ENCODE results near the gene SYDE2.
"Not testable (repeated sequence)": the region's sequence is repeated elsewhere in the genome, so short reads cannot be mapped to it uniquely, and the experiment has no call there.

SYDE2 gene, protein sequence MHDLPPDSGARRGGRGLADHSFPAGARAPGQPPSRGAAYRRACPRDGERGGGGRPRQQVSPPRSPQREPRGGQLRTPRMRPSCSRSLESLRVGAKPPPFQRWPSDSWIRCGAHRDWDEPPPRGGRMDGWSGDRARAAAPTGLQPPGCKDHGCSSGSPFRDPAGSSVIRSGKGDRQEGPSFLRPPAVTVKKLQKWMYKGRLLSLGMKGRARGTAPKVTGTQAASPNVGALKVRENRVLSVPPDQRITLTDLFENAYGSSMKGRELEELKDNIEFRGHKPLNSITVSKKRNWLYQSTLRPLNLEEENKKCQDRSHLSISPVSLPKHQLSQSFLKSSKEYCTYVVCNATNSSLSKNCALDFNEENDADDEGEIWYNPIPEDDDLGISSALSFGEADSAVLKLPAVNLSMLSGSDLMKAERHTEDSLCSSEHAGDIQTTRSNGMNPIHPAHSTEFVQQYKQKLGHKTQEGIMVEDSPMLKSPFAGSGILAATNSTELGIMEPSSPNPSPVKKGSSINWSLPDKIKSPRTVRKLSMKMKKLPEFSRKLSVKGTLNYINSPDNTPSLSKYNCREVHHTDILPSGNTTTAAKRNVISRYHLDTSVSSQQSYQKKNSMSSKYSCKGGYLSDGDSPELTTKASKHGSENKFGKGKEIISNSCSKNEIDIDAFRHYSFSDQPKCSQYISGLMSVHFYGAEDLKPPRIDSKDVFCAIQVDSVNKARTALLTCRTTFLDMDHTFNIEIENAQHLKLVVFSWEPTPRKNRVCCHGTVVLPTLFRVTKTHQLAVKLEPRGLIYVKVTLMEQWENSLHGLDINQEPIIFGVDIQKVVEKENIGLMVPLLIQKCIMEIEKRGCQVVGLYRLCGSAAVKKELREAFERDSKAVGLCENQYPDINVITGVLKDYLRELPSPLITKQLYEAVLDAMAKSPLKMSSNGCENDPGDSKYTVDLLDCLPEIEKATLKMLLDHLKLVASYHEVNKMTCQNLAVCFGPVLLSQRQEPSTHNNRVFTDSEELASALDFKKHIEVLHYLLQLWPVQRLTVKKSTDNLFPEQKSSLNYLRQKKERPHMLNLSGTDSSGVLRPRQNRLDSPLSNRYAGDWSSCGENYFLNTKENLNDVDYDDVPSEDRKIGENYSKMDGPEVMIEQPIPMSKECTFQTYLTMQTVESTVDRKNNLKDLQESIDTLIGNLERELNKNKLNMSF

GRCh38 chr1:85200463-85201339 is at the start of gene SYDE2:
Gene SYDE2, minus strand, starts transcription at chr1:85201016. Its CDS starts 20 bp downstream, at chr1:85200996.
- DNase-seq = no peak

- DNase-seq = not testable (repeated sequence)
Observed at GRCh38 chr1:85249042-85249441, 48.2 kb upstream of the SYDE2 start.

DNA sequence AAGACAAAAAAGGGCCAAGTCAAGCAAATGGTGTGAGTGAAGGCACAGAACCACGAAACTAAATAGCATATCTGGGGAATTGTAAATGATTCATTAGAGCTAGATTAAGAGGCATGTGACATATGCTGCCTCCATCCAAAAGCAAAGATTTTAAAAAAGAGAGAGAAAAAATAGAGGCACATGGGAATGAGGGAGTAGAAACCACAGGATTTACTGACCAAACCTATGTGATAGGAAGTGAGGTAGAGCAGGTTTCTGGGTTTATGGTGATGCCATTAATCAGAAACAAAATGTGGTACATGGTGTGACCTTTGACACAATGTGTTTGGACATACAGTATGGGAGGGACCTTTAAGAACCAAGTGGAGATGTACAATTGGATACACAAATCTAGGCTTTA is 45.1 kb upstream of the SYDE2 start:
- no peak for DNase-seq

DNA sequence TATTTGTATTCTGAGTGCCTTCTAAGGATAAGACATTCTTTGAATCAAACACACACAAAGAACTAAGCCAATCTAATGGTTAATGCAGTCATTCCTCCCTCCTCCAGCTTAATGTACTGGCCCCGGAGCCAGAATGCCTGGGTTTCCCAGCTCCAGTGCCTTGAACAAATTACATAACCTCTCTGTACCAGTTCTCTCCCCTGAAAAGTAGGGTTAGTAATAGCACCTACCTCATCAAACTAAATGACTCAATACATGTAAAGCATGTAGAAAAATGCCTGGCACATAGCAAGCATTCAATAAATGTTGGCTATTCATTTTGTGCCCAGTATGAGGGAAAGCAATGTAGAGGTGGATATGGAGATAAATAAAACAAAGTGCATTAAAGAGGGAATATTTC is 44.6 kb upstream of the SYDE2 start:
- DNase-seq = no peak

DNA sequence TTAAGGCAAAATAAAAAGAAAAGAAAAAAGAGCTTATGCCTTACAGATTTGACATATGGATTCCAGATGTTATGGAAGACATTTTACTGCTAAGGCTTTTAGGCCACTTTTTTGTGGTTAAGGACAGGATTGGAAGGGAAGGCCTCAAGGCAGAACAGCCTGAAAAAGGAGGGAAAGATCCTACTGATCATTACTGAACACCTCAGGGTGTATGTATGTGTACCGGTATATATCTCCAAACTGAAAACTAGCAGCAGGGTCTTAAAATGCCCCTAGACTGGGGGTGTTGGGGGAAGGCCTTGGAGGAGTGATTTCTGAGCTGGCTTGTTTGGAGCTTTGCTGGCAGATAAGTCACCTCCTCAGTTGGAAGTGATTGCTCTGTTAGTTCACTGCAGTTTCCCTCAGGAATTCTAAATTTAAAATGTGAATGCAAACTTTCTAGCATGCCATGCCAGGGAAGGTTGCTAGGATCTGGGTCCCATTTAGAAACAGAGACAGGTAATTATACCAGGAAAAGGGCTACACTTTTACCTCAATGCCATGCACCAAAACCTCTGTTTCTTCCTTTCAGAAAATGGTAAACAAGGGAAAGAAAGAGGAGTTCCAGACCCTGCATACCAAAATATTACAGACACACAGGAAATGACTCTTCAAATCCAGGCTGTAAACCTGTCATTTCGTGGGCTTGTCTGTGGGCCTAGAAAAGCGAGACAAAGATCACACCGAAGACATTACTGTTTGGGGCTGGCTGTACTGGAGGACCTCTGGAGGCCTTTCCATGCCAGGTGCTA is 43.6 kb upstream of the SYDE2 start:
- DNase-seq = no peak

- no peak for DNase-seq
Observed at GRCh38 chr1:85243372-85243771, 42.6 kb upstream of the SYDE2 start.

DNA sequence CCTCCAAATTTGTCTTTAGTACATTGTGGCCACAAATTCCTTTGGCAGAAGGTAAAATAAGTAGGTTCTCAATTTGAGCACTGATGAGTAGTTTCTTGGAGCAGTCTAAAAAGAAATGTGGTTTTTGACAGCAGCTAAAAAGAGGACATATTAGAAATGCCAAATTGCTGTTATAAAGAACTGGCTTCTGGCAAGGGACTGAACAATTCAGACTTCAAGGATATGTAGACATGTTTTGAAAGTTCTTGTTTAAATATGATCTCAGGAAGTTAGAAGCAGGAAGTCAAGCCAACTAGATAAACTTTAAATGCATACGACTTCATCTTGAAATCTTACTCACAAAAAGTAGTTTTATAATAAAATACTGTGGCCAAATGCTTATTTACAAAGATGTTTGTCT is 39.8 kb upstream of the SYDE2 start:
- no peak for DNase-seq

DNA sequence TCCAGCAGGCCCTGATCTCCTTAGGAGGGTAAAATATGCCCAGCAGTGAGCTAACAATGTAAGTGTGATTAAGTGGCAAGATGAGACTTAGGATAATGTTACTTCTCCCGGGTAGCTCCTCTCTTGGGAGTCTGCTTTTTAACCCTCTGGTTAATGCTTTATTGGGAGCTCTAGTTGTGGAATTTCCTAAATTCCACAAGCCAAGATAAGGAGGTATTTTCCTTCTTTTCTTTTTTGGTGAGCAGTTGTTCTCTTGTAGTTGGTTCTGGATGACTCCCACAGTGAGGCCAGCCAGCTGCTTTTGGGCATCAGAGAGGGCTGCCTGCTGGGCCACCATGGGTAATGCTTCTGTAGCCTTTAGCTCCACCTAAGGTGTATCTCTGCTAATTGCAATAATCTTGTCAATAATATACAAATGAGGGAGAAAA is 39.4 kb upstream of the SYDE2 start:
- no peak for DNase-seq

DNA sequence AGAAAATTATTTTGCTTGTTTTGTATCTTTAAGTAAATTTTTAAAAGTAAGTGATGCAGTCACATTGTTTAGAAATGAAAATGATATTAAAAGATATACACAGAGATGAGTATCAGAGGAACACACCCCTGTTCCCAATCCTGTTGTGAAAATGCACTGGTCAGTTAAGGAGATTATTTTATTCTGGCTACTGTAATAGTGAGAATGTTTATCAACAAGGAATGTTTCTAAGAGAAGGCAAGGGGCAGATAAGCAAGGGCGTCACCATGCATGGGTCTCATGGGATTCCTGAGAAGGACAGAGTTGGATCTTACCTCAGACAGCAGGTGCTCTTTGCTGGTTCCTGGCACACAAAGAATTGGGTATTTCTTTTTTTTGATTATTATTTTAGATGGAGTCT is 36.8 kb upstream of the SYDE2 start:
- no peak for DNase-seq

DNA sequence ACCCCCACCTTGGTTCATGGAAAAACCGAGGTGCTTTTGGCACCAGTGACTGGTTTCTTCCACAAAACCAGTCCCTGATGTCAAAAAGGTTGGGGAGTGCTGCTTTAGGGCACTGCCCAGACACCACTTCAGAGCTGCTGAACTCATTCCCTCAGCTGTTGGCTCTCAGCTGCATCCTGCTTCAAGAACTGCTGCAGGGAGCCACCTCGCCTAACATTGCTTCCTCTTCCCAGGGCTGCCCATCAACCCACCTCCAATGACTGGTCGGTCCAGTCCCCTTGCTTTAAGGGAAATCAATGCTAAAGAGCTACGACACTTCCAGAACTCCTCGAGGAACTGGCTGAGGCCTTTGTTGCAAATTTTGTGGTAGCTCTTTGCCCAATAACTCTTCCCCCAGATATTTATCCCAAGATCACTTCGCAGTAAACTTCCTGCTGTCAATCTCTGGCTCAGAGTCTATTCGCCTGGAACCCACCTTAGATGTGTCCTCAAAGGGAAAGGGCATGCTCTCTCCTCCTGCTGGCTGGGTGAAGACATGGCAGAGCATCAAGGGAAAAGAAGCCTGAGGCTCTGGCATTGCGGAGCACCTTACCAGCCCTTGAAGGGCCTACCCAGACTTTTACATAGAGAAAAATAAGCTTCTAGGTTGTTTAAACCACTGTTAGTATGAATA is 29.6 kb upstream of the SYDE2 start:
- DNase-seq = no peak

DNA sequence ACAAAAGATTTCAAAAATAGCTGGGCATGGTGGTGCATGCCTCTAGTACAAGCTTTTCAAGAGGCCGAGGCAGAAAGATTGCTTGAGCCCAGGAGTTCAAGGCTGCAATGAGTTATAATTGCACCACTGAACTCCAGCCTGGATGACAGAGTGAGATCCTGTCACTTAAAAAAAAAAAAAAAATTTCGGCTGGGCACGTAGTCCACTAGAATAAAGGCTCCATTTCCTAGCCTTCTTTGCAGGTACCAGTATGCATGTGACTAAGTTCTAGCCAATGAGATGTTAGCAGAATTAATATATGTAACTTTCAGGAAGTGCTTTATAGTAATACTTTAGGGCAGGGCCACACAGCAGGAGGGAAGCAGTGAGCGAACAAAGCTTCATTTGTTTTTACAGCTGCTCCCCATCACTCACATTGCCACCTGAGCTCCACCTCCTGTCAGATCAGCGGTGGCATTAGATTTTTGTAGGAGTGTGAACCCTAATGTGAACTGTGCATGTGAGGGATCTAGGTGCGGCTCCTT is 28.8 kb upstream of the SYDE2 start:
- DNase-seq = peak; percentile 3

DNA sequence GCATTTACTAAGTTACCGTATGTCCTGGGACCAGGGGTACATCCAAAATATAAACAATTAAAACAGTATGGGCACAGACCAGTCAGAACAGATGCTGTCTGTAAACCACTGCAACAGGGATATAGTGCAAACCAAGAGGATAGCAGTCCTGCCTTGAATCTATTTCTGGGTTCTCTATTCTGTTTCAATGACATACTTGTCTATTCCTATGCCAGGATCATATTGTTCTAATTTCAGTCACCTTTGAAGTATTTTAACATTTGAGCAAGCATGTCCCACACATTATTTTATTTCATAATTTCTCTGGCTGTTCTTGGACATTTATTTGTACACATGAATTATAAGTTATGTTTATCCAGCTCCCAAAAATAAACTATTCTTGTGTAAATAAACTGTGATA is 28.2 kb upstream of the SYDE2 start:
- DNase-seq = no peak

- DNase-seq = no peak
Observed at GRCh38 chr1:85225624-85226380, 25.0 kb upstream of the SYDE2 start.

DNA sequence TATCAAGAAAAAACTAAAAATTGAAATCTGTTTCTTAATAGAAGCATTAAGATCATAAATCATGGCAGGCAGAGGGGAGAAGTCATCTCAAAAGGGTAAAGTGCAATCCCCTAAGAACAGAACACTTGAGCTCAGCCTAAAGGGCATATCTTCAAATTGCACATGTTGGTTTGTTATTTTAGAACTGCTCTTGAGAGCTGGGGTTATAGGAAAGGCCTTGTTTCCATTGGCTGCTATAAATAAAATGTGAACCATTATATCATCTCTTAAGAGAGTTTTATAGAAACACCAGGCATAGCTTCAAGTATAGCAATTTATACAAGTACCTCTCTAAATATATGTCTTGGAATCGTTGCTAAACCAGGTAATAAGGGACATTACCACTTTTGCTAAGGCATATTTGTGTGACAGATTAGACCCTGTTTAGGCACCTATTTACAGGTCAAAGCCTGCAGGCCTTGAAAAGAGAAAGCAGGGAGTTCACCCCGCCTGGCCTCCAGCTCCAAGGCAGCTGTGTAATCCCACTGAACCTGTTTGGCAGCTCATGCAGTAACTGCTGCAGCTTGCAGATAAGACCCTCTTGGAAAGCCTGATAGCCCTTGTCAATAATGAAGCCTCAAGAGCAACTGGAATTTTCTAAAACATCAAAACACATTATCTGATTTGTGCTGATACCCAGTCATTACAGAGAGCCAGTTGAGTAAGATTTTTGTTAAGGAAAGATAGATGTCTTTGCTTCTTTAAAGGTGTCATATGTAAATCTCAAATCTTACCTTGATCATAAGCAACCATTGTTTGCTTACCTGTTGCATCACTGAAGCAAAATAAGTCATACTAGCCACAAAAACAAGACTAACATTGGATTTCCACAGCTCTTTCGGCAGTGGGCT is 24.2 kb upstream of the SYDE2 start:
- DNase-seq = peak; percentile 25

DNA sequence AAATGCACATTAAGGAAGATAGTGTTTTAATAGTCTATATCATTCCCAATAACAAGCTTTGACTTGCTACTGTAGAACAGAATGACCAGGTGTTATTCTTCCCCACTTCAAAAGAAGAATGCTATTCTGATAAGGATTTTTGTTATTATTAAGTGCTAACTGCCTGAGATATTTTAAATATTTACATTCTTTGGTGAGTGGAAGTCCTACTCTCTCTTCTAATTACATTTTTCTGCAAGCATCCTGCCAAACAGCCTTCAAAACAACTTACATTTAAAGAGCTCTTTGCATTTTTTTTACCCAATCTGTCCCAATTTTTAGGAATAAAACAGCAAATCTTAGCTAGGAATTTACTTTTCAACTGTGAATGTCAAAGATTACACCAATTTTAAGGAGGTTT is 23.5 kb upstream of the SYDE2 start:
- DNase-seq = no peak

GRCh38 chr1:85223334-85223733 is 22.5 kb upstream of the SYDE2 start:
- DNase-seq = no peak

GRCh38 chr1:85220756-85221201 is 20.0 kb upstream of the SYDE2 start:
- DNase-seq = no peak

GRCh38 chr1:85219853-85220610 is 19.2 kb upstream of the SYDE2 start:
- DNase-seq = no peak
